Measurements from ENCODE around the gene TNFAIP8.

DNA sequence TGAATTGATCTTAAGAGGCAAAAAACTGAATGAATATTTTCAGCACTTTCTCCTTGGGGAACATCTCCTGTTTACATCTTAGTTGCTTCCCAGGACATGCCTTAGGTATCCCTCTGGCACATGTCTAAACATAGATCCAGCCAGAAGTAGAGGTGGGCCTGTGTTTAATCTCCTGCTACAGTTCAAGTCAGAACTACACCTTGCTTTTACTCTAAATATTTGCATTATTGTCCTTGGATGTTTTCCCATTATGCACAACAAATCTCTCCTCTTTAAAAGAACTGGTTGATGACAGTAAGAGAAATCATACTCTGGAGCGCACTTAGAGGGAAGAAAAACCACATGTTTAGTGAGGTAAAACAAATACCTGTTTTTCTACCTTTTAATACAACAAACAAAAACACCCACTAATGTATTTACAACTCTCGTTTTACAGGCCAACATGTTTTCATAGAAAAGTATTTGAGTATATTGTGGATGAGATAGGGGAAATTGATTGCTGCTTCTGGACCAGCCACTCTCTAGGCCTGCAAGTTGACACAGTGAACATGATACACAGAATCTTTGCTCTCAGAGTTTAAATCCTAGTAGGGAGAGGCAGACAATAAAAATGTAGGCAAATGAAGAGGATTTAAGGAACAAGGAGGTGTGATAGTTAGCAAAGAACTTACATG, 32.3 kb downstream of the TNFAIP8 start:
- TF ChIP-seq GATA3 (IDR thresholded peaks at IDR 0.05; ENCODE audit: low read depth, low read length) (no peak), GATA2 (IDR thresholded peaks at IDR 0.05; ENCODE audit: low read depth, low read length) (no peak)
